WERI-Rb-1 (cell line): Measurements from ENCODE around the gene PLIN3.
"Not testable (repeated sequence)": the region's sequence is repeated elsewhere in the genome, so short reads cannot be mapped to it uniquely, and the experiment has no call there.

Experiments used
- DNase-seq: peaks from one replicate; pipeline ENCODE4 v3.0.0-alpha.2; 2020
- H3K27ac ChIP-seq: fragments of 250-450 bp; sonication (Bioruptor Pico); 2 replicates; pipeline ENCODE4 v1.5.1; 2020; ENCODE audit warnings: mild to moderate bottlenecking, moderate library complexity
- H3K27me3 ChIP-seq: fragments of 250-450 bp; sonication (Bioruptor Pico); 2 replicates; pipeline ENCODE4 v1.5.1; 2021; ENCODE audit warnings: mild to moderate bottlenecking, low read depth, moderate library complexity; ENCODE audit not compliant: insufficient read depth, severe bottlenecking
- H3K36me3 ChIP-seq: fragments of 250-450 bp; sonication (Bioruptor Pico); 2 replicates; pipeline ENCODE4 v1.5.1; 2020; ENCODE audit warnings: mild to moderate bottlenecking, moderate library complexity
- H3K4me3 ChIP-seq: 2 replicates; pipeline ENCODE4 v1.5.1; 2011; ENCODE audit warnings: low read depth, mild to moderate bottlenecking, control low read depth, low read length
- H3K9me3 ChIP-seq: fragments of 250-450 bp; sonication (Bioruptor Pico); 2 replicates; pipeline ENCODE4 v1.5.1; 2021; ENCODE audit warnings: mild to moderate bottlenecking, moderate library complexity; ENCODE audit not compliant: severe bottlenecking
- TF ChIP-seq, protein P1 (sequence below): IDR thresholded peaks from 2 replicates; pipeline ENCODE4 v1.5.1; 2011; ENCODE audit warnings: low read depth, mild to moderate bottlenecking, control low read depth, inconsistent platforms, low read length

The PLIN3 gene

DNA sequence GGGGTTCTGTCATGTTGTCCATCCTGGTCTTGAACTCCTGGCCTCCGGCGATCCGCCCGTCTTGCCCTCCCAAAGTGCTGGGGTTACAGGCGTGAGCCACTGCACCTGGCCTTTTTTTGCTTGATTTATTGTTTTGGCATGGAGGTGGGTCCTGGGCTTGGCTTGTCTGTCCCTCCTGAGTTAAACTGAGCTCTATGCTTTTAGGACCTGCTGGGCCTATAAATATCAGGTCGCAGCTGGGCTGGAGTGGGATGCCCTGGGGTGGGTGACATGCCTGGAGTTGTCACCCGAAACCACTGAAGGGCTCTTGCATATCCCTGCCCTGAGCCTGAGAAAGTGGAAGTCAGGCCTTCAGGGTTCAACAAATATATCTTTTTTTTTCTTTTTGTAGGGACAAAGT is 29.7 kb upstream of the PLIN3 start:
- TF ChIP-seq, protein P1, sequence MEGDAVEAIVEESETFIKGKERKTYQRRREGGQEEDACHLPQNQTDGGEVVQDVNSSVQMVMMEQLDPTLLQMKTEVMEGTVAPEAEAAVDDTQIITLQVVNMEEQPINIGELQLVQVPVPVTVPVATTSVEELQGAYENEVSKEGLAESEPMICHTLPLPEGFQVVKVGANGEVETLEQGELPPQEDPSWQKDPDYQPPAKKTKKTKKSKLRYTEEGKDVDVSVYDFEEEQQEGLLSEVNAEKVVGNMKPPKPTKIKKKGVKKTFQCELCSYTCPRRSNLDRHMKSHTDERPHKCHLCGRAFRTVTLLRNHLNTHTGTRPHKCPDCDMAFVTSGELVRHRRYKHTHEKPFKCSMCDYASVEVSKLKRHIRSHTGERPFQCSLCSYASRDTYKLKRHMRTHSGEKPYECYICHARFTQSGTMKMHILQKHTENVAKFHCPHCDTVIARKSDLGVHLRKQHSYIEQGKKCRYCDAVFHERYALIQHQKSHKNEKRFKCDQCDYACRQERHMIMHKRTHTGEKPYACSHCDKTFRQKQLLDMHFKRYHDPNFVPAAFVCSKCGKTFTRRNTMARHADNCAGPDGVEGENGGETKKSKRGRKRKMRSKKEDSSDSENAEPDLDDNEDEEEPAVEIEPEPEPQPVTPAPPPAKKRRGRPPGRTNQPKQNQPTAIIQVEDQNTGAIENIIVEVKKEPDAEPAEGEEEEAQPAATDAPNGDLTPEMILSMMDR = no peak
- no peak for DNase-seq
- no peaks in the 10 kb centered on the region for H3K27me3 ChIP-seq
- H3K4me3 ChIP-seq = no peak overlapping the region
- no peak overlapping the region for H3K27ac ChIP-seq
- no peaks in the 10 kb centered on the region for H3K9me3 ChIP-seq
- H3K36me3 ChIP-seq = no peaks in the 10 kb centered on the region

DNA sequence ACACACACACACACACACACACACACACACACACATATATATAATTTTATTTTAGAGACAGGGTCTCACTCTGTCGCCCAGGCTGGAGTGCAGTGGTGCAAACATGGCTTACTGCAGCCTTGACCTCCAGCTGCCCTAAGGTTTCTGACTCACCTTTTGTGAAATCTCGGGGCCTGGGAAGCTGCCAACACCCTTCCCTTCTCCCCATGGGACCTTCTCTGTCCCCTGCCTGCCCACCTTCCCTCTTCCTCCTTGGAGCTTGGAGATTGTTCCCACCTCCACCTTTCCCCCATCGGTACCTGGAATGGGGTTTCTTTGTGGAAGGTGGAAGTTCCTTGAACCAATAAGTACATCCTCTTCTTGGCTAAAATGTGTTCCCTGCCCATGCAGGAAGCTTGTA is 28.9 kb upstream of the PLIN3 start:
- TF ChIP-seq, protein P1 = no peak
- no peaks in the 10 kb centered on the region for H3K36me3 ChIP-seq
- H3K27ac ChIP-seq = no peak overlapping the region
- H3K9me3 ChIP-seq = no peaks in the 10 kb centered on the region
- DNase-seq = no peak
- no peak overlapping the region for H3K4me3 ChIP-seq
- no peaks in the 10 kb centered on the region for H3K27me3 ChIP-seq

DNA sequence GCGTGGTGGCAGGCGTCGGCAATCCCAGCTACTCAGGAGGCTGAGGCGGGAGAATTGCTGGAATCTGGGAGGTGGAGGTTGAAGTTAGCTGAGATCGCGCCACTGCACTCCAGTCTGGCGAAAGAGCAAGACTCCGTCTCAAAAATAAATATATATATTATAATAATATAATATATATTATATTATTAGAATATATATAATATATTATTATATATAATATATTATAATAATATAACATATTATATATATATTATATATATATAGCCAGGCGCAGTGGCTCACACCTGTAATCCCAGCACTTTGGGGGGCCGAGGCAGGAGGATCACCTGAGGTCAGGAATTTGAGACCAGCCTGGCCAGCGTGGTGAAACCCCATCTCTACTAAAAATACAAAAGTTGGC is 25.5 kb upstream of the PLIN3 start:
- not testable (repeated sequence) for H3K27me3 ChIP-seq, H3K9me3 ChIP-seq, H3K36me3 ChIP-seq, DNase-seq, H3K27ac ChIP-seq, H3K4me3 ChIP-seq

DNA sequence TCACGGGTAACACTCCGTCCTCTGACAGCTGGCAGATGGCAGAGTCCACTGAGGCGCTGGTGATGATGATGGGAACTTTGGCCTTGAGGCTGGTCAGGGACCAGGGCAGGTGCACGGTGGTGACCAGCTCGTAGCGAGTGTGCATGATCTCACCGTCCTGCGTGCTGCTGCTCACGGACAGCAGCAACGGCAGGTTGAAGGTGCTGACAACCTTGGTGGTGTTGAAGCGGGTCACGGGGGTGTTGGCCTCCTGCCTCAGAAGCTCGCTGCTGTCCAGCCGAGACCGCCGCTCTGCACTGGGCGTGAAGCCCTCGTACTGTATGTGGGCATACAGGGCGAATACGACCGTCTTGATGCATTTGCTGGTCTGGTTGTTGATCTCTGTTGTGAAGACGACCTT is 23.6 kb upstream of the PLIN3 start:
- DNase-seq = no peak
- Histone ChIP-seq H3K36me3 (no peaks in the 10 kb centered on the region), H3K4me3 (no peak overlapping the region), H3K27ac (no peak overlapping the region), H3K27me3 (no peaks in the 10 kb centered on the region), H3K9me3 (no peaks in the 10 kb centered on the region)
- TF ChIP-seq, protein P1 = no peak

DNA sequence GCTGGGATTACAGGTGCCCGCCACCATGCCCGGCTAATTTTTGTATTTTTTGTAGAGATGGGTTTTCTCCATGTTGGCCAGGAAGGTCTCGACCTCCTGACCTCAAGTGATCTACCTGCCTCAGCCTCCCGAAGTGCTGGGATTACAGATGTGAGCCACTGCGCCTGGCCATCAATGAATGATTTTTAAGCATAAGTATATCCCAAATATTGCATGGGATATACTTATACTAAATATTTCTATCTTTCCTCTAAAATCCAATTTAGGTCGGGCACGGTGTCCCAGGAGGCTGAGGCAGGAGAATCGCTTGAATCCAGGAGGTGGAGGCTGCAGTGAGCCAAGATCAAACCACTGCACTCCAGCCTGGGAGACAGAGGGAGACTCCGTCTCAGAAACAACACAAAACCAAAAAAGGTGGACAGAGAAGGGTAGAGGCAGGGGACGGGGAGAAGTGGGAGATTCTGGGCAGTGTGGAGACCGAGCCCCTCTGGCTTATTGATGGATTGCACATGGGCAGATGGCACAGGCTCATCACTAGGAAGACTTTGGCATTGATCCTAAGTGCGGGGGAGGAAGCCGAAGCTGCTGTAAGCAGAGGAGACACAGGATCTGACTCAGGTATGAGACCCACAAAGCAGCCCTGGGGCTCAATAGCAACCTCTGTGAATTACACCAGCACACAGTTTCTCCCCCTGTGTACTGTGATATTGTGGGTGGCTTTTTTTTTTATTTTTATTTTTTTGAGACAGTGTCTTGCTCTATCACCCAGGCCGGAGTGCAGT is 21.8 kb upstream of the PLIN3 start:
- no peaks in the 10 kb centered on the region for H3K27me3 ChIP-seq
- no peaks in the 10 kb centered on the region for H3K36me3 ChIP-seq
- no peaks in the 10 kb centered on the region for H3K9me3 ChIP-seq
- H3K4me3 ChIP-seq = no peak overlapping the region
- H3K27ac ChIP-seq = no peak overlapping the region
- DNase-seq = peak; percentile 35
- TF ChIP-seq, protein P1 = no peak

DNA sequence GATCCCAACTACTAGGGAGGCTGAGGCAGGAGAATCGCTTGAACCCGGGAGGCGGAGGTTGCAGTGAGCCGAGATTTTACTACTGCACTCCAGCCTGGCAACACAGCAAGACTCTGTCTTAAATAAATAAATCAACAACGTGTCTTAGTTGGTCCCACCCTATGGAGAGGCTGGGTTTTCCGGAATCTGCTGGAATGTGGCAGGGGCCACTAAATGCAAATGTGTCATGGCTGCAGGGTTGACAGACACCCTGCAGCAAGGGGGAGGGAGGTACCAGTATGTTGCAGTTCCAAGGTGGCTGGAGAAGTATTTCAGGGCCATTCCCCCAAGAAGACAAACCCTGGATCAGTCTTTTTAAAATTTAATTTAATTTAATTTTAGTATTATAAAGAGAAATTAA is 20.3 kb upstream of the PLIN3 start:
- not testable (repeated sequence) for H3K27me3 ChIP-seq, H3K36me3 ChIP-seq, H3K27ac ChIP-seq, H3K9me3 ChIP-seq, H3K4me3 ChIP-seq, DNase-seq

DNA sequence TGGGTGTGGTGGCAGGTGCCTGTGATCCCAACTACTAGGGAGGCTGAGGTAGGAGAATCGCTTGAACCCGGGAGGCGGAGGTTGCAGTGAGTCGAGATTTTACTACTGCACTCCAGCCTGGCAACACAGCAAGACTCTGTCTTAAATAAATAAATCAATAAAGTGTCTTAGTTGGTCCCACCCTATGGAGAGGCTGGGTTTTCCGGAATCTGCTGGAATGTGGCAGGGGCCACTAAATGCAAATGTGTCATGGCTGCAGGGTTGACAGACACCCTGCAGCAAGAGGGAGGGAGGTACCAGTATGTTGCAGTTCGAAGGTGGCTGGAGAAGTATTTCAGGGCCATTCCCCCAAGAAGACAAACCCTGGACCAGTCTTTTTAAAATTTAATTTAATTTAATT is 17.5 kb upstream of the PLIN3 start:
- not testable (repeated sequence) for DNase-seq, H3K36me3 ChIP-seq, H3K27ac ChIP-seq, H3K4me3 ChIP-seq, H3K27me3 ChIP-seq, H3K9me3 ChIP-seq

DNA sequence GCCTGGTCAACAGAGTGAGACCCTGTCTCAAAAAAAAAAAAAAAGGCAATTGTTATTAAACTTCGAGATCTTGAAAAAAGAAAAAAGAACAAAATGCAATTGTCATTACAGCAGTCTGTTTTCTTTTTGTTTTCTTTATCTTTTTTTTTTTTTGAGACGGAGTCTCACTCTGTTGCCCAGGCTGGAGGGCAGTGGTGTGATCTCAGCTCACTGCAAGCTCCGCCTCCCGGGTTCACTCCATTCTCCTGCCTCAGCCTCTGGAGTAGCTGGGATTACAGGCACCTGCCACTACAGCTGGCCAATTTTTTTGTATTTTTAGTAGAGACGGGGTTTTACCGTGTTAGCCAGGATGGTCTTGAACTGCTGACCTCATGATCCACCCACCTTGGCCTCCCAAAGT is 15.4 kb upstream of the PLIN3 start:
- not testable (repeated sequence) for H3K27ac ChIP-seq, H3K4me3 ChIP-seq, H3K36me3 ChIP-seq, DNase-seq, H3K9me3 ChIP-seq, H3K27me3 ChIP-seq
